ENCODE measurements around the gene DIS3L2.

DNA sequence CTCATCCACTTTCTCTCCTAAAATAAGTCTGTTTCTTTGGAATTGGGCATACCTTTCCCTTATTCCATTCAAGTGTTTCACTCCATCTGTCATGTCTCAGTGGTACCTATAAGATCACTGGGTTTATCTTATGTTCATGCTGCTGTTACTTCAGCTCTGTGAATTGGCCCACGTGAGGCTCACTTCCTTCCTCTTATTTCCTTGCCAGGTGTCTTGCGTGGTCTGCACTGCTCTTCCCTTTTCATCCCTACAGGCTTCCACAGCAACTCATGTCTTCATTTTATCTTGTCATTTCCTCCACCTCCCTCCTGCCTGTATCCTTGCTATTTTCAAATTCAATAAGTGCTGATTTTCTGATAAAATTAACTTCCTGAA is 258.0 kb downstream of the DIS3L2 start:
- TF ChIP-seq, protein P1, sequence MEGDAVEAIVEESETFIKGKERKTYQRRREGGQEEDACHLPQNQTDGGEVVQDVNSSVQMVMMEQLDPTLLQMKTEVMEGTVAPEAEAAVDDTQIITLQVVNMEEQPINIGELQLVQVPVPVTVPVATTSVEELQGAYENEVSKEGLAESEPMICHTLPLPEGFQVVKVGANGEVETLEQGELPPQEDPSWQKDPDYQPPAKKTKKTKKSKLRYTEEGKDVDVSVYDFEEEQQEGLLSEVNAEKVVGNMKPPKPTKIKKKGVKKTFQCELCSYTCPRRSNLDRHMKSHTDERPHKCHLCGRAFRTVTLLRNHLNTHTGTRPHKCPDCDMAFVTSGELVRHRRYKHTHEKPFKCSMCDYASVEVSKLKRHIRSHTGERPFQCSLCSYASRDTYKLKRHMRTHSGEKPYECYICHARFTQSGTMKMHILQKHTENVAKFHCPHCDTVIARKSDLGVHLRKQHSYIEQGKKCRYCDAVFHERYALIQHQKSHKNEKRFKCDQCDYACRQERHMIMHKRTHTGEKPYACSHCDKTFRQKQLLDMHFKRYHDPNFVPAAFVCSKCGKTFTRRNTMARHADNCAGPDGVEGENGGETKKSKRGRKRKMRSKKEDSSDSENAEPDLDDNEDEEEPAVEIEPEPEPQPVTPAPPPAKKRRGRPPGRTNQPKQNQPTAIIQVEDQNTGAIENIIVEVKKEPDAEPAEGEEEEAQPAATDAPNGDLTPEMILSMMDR (IDR thresholded peaks at IDR 0.05) = no peak
- TF ChIP-seq POLR2AphosphoS5 (IDR thresholded peaks at IDR 0.05) = no peak
- no peak for TF ChIP-seq POLR2A (IDR thresholded peaks at IDR 0.05)
- no peak for TF ChIP-seq EP300 (IDR thresholded peaks at IDR 0.05)
